ENCODE measurements around the gene FGA.

DNA sequence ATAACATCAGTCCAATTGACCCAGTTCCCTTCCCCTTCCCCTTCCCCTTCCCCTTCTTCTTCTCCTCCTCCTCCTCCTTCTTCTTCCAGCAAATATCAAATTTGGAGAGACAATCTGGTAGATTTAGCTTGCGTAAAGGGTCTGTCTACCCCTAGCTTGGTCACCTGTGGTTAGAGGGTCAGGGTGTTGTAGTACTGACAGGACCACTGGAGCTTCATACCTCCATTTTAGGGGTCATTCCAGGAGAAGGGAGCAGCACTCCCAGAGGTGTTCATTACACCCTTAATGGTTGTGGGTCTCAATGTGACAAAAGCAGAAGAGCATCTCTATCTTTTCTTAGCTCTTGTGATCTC, 31.4 kb downstream of the FGA start:
- no peak for TF ChIP-seq CTCF (IDR thresholded peaks at IDR 0.05 in 2 of 3, conservative IDR thresholded peaks at IDR 0.05 in 1 of 3; ENCODE audit: control insufficient read depth in 2 of 3, extremely low read depth in 1 of 3, insufficient read depth in 1 of 3, low read depth in 3 of 3, low read length in 3 of 3)
- no peak for TF ChIP-seq ESRRA (IDR thresholded peaks at IDR 0.05; ENCODE audit: low read length)
- no peak for TF ChIP-seq TAF1 (IDR thresholded peaks at IDR 0.05; ENCODE audit: borderline replicate concordance, low read depth, low read length)
- no peak for TF ChIP-seq USF2 (IDR thresholded peaks at IDR 0.05; ENCODE audit: borderline replicate concordance, low read depth, low read length)
- no peak for TF ChIP-seq KAT2A (conservative IDR thresholded peaks at IDR 0.05; ENCODE audit: control insufficient read depth, low read depth, low read length)
- TF ChIP-seq JUND (IDR thresholded peaks at IDR 0.05; ENCODE audit: low read depth, low read length), result no peak
- no peak for TF ChIP-seq NFIC (IDR thresholded peaks at IDR 0.05; ENCODE audit: low read depth, low read length)
- no peak for TF ChIP-seq EZH2 (IDR thresholded peaks at IDR 0.05; ENCODE audit: borderline replicate concordance, control insufficient read depth, low read depth, low read length)
- no peak for TF ChIP-seq SRF (IDR thresholded peaks at IDR 0.05; ENCODE audit: low read depth in 2 of 2, low read length in 2 of 2)
- no peak for TF ChIP-seq FOXK2 (IDR thresholded peaks at IDR 0.05)
- TF ChIP-seq, protein P1, sequence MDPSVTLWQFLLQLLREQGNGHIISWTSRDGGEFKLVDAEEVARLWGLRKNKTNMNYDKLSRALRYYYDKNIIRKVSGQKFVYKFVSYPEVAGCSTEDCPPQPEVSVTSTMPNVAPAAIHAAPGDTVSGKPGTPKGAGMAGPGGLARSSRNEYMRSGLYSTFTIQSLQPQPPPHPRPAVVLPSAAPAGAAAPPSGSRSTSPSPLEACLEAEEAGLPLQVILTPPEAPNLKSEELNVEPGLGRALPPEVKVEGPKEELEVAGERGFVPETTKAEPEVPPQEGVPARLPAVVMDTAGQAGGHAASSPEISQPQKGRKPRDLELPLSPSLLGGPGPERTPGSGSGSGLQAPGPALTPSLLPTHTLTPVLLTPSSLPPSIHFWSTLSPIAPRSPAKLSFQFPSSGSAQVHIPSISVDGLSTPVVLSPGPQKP (IDR thresholded peaks at IDR 0.05; ENCODE audit: low read depth, low read length), result no peak
- no peak for TF ChIP-seq ZZZ3 (IDR thresholded peaks at IDR 0.05; ENCODE audit: control insufficient read depth, insufficient read length, low read depth)
- TF ChIP-seq POLR2AphosphoS5 (IDR thresholded peaks at IDR 0.05; ENCODE audit: low read length), result no peak

Data from GM12878 (cell line).